Spleen (tissue), 11 donors: Measurements from ENCODE around the gene STYK1. TPM values are rescaled to one million over a fixed set of nuclear protein-coding genes. Genes with fewer than 3 reads are reported as not detected.
A peak's percentile ranks its signal among the peaks of the same experiment; 100 is the strongest.
"Not testable (repeated sequence)": the region's sequence is repeated elsewhere in the genome, so short reads cannot be mapped to it uniquely, and the experiment has no call there.

Experiments
- DNase-seq: peaks from one replicate; pipeline ENCODE4 v3.0.0-alpha.2; 2020
- H3K27ac ChIP-seq, 8 donors: fragments of 200-600 bp; sonication (generic) in 7 of 8; 1 replicate in 4 of 8; 2 replicates in 4 of 8; pipeline versions ENCODE4 v1.5.0 to v1.8.0; 2016 to 2021; ENCODE audit warnings: inconsistent platforms in 4 of 8, mild to moderate bottlenecking in 4 of 8, moderate library complexity in 1 of 8
- H3K27me3 ChIP-seq, 7 donors: fragments of 200-600 bp; sonication (generic) in 6 of 7; replicated peaks in 1 of 7; 1 replicate in 4 of 7; 2 replicates in 3 of 7; pipeline versions ENCODE4 v1.5.0 to v1.8.0; 2016 to 2021; ENCODE audit warnings: inconsistent platforms in 3 of 7, mild to moderate bottlenecking in 1 of 7
- H3K36me3 ChIP-seq, 6 donors: fragments of 200-600 bp; sonication (generic) in 5 of 6; 1 replicate in 4 of 6; 2 replicates in 2 of 6; pipeline versions ENCODE4 v1.5.0 to v1.8.0; 2016 to 2021; ENCODE audit warnings: inconsistent platforms in 2 of 6
- H3K4me1 ChIP-seq, 6 donors: fragments of 200-600 bp; sonication (generic) in 5 of 6; 1 replicate in 3 of 6; 2 replicates in 3 of 6; pipeline versions ENCODE4 v1.5.0 to v1.8.0; 2016 to 2021; ENCODE audit warnings: inconsistent platforms in 3 of 6
- H3K4me3 ChIP-seq, 8 donors: fragments of 200-600 bp; sonication (generic) in 7 of 8; 1 replicate in 4 of 8; 2 replicates in 4 of 8; pipeline versions ENCODE4 v1.5.0 to v1.8.0; 2016 to 2021; ENCODE audit warnings: inconsistent platforms in 4 of 8, mild to moderate bottlenecking in 4 of 8, moderate library complexity in 2 of 8
- H3K9me3 ChIP-seq, 8 donors: fragments of 200-600 bp; sonication (generic) in 7 of 8; 1 replicate in 4 of 8; 2 replicates in 4 of 8; pipeline versions ENCODE4 v1.5.0 to v1.8.0; 2016 to 2021; ENCODE audit warnings: inconsistent platforms in 4 of 8
- POLR2A ChIP-seq, 3 donors: fragments of 450-650 bp; IDR thresholded peaks; one replicate each; pipeline ENCODE4 v1.5.1; 2017; ENCODE audit warnings: antibody characterized with exemption in 3 of 3, mild to moderate bottlenecking in 1 of 3
- POLR2AphosphoS5 ChIP-seq, 3 donors: sonication (generic); formaldehyde crosslinking; IDR thresholded peaks; one replicate each; pipeline ENCODE4 v1.5.1; 2017; ENCODE audit warnings: antibody characterized with exemption in 3 of 3
- WGBS, 5 donors: extraction: QIAGEN DNeasy Blood & Tissue Kit in 3 of 5; methylation state at CpG; one replicate each; pipeline versions ENCODE4 v1.1.5 to v1.1.7; 2013 to 2018; 5-methylcytosine and 5-hydroxymethylcytosine counted together
- intact Hi-C: fragments of 100-400 bp; cut with DNase I; formaldehyde crosslinking; loops from one replicate; pipeline ENCODE4 v1.15.0; 2023; ENCODE audit warnings: low total_unique reads
- polyA plus RNA-seq, 3 donors: library from polyadenylated mRNA; stranded (reverse); fragments of 200-250 nt; gene quantifications; one replicate each; pipeline ENCODE4 v1.2.1, GENCODE V29; 2013
- total RNA-seq, 7 donors: library from RNA; depleted of rRNA in 3 of 7; stranded (reverse); fragments of >200 nt in 3 of 7; fragmentation: NEBNext Ultra II Directional in 4 of 7; extraction: Animal tissue kit (Norgen Biotek cat#: 25700) in 4 of 7; gene quantifications; one replicate each; pipeline versions ENCODE4 v1.1.0 to v1.2.1, GENCODE V29; 2016 to 2021
- TF ChIP-seq, protein P1 (sequence below), 11 experiments: fragments of 200-600 bp in 7 of 11; fragments of 450-650 bp in 4 of 11; sonication (generic) in 4 of 11; IDR thresholded peaks in 8 of 11; conservative IDR thresholded peaks in 3 of 11; 1 replicate in 7 of 11; 2 replicates in 4 of 11; pipeline versions ENCODE4 v1.4.0 to v1.8.0; 2016 to 2021; ENCODE audit warnings: antibody characterized with exemption in 11 of 11, inconsistent platforms in 4 of 11, mild to moderate bottlenecking in 1 of 11
- donor health status: healthy with polysubstance abuse.
- donor health status: DM: no; HTN: no; CAD: no; lungs with moderate emphysema.
- donor health status: DM: no; HTN: no; CAD: no.
- donor health status: Bipolar disorder and iron deficiency.
- donor health status: healthy.
- donor health status: DM: no; HTN: no; CAD: no.
- donor health status: DM: yes; HTN: yes; CAD: no.

STYK1 gene
- total and polyA plus RNA-seq, 10 donors = 0.17 to 2.4 (median 0.77) TPM

DNA sequence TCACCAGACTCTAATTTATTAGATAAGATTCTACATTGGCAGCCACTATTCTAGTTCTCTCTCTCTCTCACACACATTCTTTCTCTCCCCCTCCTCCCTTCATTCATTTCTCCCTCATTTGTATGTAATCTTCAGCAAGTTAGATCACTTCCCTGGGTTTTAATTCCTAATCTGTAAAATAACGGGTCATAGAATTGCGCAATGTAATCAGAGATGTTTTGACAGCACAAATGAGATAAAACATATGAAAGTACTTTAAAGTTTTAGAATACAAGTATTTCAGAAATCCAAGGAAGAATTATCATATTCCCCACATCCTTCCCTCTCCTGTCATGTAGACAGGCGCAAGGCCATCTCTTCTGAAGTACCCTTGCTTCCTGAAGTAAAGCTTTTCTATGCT, 21.7 kb downstream of the STYK1 start:
- H3K27ac ChIP-seq = no peak overlapping the region
- H3K36me3 ChIP-seq = no peaks in the 10 kb centered on the region
- no peak for DNase-seq
- no peak overlapping the region for H3K4me3 ChIP-seq
- TF ChIP-seq, protein P1, sequence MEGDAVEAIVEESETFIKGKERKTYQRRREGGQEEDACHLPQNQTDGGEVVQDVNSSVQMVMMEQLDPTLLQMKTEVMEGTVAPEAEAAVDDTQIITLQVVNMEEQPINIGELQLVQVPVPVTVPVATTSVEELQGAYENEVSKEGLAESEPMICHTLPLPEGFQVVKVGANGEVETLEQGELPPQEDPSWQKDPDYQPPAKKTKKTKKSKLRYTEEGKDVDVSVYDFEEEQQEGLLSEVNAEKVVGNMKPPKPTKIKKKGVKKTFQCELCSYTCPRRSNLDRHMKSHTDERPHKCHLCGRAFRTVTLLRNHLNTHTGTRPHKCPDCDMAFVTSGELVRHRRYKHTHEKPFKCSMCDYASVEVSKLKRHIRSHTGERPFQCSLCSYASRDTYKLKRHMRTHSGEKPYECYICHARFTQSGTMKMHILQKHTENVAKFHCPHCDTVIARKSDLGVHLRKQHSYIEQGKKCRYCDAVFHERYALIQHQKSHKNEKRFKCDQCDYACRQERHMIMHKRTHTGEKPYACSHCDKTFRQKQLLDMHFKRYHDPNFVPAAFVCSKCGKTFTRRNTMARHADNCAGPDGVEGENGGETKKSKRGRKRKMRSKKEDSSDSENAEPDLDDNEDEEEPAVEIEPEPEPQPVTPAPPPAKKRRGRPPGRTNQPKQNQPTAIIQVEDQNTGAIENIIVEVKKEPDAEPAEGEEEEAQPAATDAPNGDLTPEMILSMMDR (IDR thresholded peaks at IDR 0.05 in 8 of 11, conservative IDR thresholded peaks at IDR 0.05 in 3 of 11) = no peak
- no peak for TF ChIP-seq POLR2A (IDR thresholded peaks at IDR 0.05)
- WGBS, 5 donors = 52 to 69% (median 56%) methylated on average over 3 of the region's 3 CpGs
- H3K9me3 ChIP-seq = peaks cover 0 to 24% (median 12%) of the 10 kb centered on the region in 8 donors
- intact Hi-C loops = no loop called here
- no peaks in the 10 kb centered on the region for H3K27me3 ChIP-seq
- no peaks in the 10 kb centered on the region for H3K4me1 ChIP-seq

- H3K27ac ChIP-seq, H3K4me3 ChIP-seq, H3K36me3 ChIP-seq, intact Hi-C loops, DNase-seq, H3K27me3 ChIP-seq, H3K4me1 ChIP-seq: not testable (repeated sequence)
- peaks cover 3 to 37% (median 29%) of the 10 kb centered on the region in 8 donors for H3K9me3 ChIP-seq
Observed at GRCh38 chr12:10646576-10646975, 27.3 kb downstream of the STYK1 start.

- no peak for DNase-seq
- intact Hi-C loops = no loop called here
- Histone ChIP-seq H3K27ac (no peak overlapping the region), H3K9me3 (peaks cover 3 to 37% (median 29%) of the 10 kb centered on the region in 8 donors), H3K4me3 (no peak overlapping the region), H3K27me3 (no peaks in the 10 kb centered on the region), H3K4me1 (no peaks in the 10 kb centered on the region), H3K36me3 (no peaks in the 10 kb centered on the region)
- TF ChIP-seq POLR2A (IDR thresholded peaks at IDR 0.05) (no peak), POLR2AphosphoS5 (IDR thresholded peaks at IDR 0.05) (no peak)
- TF ChIP-seq, protein P1 (IDR thresholded peaks at IDR 0.05 in 8 of 11, conservative IDR thresholded peaks at IDR 0.05 in 3 of 11) = no peak
- WGBS, 5 donors = 46 to 67% (median 48%) methylated on average over 4 of the region's 4 CpGs
Observed at GRCh38 chr12:10645910-10646309, 27.9 kb downstream of the STYK1 start.

GRCh38 chr12:10641735-10642500, 31.9 kb downstream of the STYK1 start:
- intact Hi-C loops = no loop called here

DNA sequence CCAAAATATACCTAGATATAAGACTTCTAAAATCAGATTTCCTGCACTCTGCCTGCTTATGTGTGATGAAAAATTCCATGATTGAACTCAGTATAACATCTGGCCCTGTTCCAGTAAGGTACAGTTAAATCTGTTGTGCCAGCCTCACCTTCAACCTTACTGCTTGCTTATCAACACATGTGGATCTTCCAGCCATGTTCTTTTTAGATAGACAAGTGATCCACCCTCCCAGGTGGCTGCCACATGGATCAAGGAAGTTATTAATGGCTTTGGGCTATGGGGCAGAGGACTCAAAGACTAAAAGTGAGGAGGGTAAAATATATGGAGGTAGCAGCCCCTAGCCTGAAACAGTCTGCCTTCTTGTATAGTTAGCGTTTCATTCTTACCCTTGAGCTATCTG, 35.1 kb downstream of the STYK1 start:
- Histone ChIP-seq H3K27me3 (no peaks in the 10 kb centered on the region), H3K27ac (no peak overlapping the region), H3K9me3 (no peaks in the 10 kb centered on the region), H3K36me3 (no peaks in the 10 kb centered on the region), H3K4me1 (no peaks in the 10 kb centered on the region), H3K4me3 (no peak overlapping the region)
- no peak for DNase-seq
- intact Hi-C loops = no loop called here
- TF ChIP-seq, protein P1 (IDR thresholded peaks at IDR 0.05 in 8 of 11, conservative IDR thresholded peaks at IDR 0.05 in 3 of 11) = no peak
- no peak for TF ChIP-seq POLR2AphosphoS5 (IDR thresholded peaks at IDR 0.05)
- TF ChIP-seq POLR2A (IDR thresholded peaks at IDR 0.05) = no peak
- WGBS, 5 donors = 94 to 100% (median 95%) methylated on average over 1 of the region's 1 CpG

More at GRCh38 chr12:10641735-10642500, 31.9 kb downstream of the STYK1 start:
- Histone ChIP-seq H3K4me1 (no peaks in the 10 kb centered on the region), H3K27me3 (no peaks in the 10 kb centered on the region), H3K27ac (peak overlapping the region in 3 of 8 donors; percentile 3 to 57 (median 45)), H3K36me3 (no peaks in the 10 kb centered on the region), H3K4me3 (no peak overlapping the region), H3K9me3 (peaks cover 3 to 27% (median 22%) of the 10 kb centered on the region in 8 donors)
- 59 to 83% (median 76%) methylated on average over 6 of the region's 6 CpGs for WGBS, 5 donors
- TF ChIP-seq POLR2A (IDR thresholded peaks at IDR 0.05) (no peak), POLR2AphosphoS5 (IDR thresholded peaks at IDR 0.05) (peak in 1 of 3 donors; percentile 31)
- DNase-seq = no peak
